Testis (tissue), 3 donors: ENCODE results near the gene NUP160. TPM values are rescaled to one million over a fixed set of nuclear protein-coding genes. Genes with fewer than 3 reads are reported as not detected.
A peak's percentile ranks its signal among the peaks of the same experiment; 100 is the strongest.
"Not testable (repeated sequence)": the region's sequence is repeated elsewhere in the genome, so short reads cannot be mapped to it uniquely, and the experiment has no call there.

Source experiments
- DNase-seq: peaks from one replicate; pipeline ENCODE4 v3.0.0-alpha.2; 2019
- H3K27ac ChIP-seq, 2 donors: fragments of 200-600 bp; sonication (generic); one replicate each; pipeline ENCODE4 v1.5.1; 2019
- H3K27me3 ChIP-seq: fragments of 200-600 bp; sonication (generic); one replicate; pipeline ENCODE4 v1.5.1; 2019
- H3K36me3 ChIP-seq: fragments of 200-600 bp; sonication (generic); one replicate; pipeline ENCODE4 v1.5.1; 2017; ENCODE audit warnings: low read depth; ENCODE audit errors: missing control alignments
- H3K4me1 ChIP-seq: fragments of 200-600 bp; sonication (generic); one replicate; pipeline ENCODE4 v1.5.1; 2019
- H3K4me3 ChIP-seq, 2 donors: fragments of 200-600 bp; sonication (generic); one replicate each; pipeline ENCODE4 v1.5.1; 2017 to 2019
- H3K9me3 ChIP-seq: fragments of 200-600 bp; sonication (generic); one replicate; pipeline ENCODE4 v1.5.1; 2017
- POLR2A ChIP-seq: fragments of 450-650 bp; IDR thresholded peaks from one replicate; pipeline ENCODE4 v1.6.1; 2017; ENCODE audit warnings: antibody characterized with exemption, mild to moderate bottlenecking, moderate library complexity
- WGBS, 2 donors: methylation state at CpG; one replicate each; pipeline ENCODE4 v1.1.5; 2018; 5-methylcytosine and 5-hydroxymethylcytosine counted together
- intact Hi-C: fragments of 100-400 bp; cut with DNase I; formaldehyde crosslinking; loops from one replicate; pipeline ENCODE4 v1.15.1; 2023; ENCODE audit warnings: low total_unique reads
- polyA plus RNA-seq: library from polyadenylated mRNA; stranded (reverse); fragments of 350-450 nt; fragmentation: Illumina TruSeq; extraction: RNeasy Lipid Tissue Mini Kit (QIAGEN cat#74804); gene quantifications from one replicate; pipeline ENCODE4 v1.2.3, GENCODE V29; 2014; ENCODE audit warnings: low read depth, low replicate concordance; ENCODE audit not compliant: insufficient read depth
- total RNA-seq, 2 donors: library from RNA; depleted of rRNA; stranded (reverse); fragments of >200 nt; gene quantifications; one replicate each; pipeline ENCODE4 v1.2.3, GENCODE V29; 2016
- TF ChIP-seq, protein P1 (sequence below), 3 experiments: fragments of 450-650 bp in 2 of 3; fragments of 200-600 bp in 1 of 3; sonication (generic) in 1 of 3; IDR thresholded peaks; one replicate each; pipeline ENCODE4 v1.5.1; 2016 to 2019; ENCODE audit warnings: antibody characterized with exemption in 3 of 3, mild to moderate bottlenecking in 2 of 3, moderate library complexity in 1 of 3

Gene NUP160
- total and polyA plus RNA-seq, 3 donors from 2014 or later, result 28.4 to 50.6 (median 46.1) TPM

- Histone ChIP-seq H3K4me3 (no peak overlapping the region), H3K27me3 (no peaks in the 10 kb centered on the region), H3K36me3 (no peaks in the 10 kb centered on the region), H3K27ac (no peak overlapping the region), H3K4me1 (no peaks in the 10 kb centered on the region), H3K9me3 (no peaks in the 10 kb centered on the region)
- intact Hi-C loops, result no loop called here
- DNase-seq, result no peak
- TF ChIP-seq, protein P1, sequence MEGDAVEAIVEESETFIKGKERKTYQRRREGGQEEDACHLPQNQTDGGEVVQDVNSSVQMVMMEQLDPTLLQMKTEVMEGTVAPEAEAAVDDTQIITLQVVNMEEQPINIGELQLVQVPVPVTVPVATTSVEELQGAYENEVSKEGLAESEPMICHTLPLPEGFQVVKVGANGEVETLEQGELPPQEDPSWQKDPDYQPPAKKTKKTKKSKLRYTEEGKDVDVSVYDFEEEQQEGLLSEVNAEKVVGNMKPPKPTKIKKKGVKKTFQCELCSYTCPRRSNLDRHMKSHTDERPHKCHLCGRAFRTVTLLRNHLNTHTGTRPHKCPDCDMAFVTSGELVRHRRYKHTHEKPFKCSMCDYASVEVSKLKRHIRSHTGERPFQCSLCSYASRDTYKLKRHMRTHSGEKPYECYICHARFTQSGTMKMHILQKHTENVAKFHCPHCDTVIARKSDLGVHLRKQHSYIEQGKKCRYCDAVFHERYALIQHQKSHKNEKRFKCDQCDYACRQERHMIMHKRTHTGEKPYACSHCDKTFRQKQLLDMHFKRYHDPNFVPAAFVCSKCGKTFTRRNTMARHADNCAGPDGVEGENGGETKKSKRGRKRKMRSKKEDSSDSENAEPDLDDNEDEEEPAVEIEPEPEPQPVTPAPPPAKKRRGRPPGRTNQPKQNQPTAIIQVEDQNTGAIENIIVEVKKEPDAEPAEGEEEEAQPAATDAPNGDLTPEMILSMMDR (IDR thresholded peaks at IDR 0.05), result no peak
- TF ChIP-seq POLR2A, result no peak
- 79 to 89% methylated on average over 2 of the region's 2 CpGs for WGBS, 2 donors
Observed at GRCh38 chr11:47783087-47783610, 65.0 kb downstream of the NUP160 start.

- DNase-seq, result no peak
- Histone ChIP-seq H3K4me3 (no peak overlapping the region), H3K4me1 (peaks cover 4% of the 10 kb centered on the region), H3K36me3 (no peaks in the 10 kb centered on the region), H3K27me3 (no peaks in the 10 kb centered on the region), H3K27ac (no peak overlapping the region), H3K9me3 (no peaks in the 10 kb centered on the region)
- no peak for TF ChIP-seq POLR2A
- TF ChIP-seq, protein P1 (IDR thresholded peaks at IDR 0.05), result no peak
- 88 to 89% methylated on average over 7 of the region's 7 CpGs for WGBS, 2 donors
- intact Hi-C loops, result no loop called here
Observed at GRCh38 chr11:47778878-47779483, 69.2 kb downstream of the NUP160 start.

GRCh38 chr11:47775240-47775869 lies 72.8 kb downstream of the NUP160 start:
- 59 to 68% methylated on average over 8 of the region's 8 CpGs for WGBS, 2 donors
- Histone ChIP-seq H3K27ac (no peak overlapping the region), H3K9me3 (no peaks in the 10 kb centered on the region), H3K27me3 (no peaks in the 10 kb centered on the region), H3K4me3 (no peak overlapping the region), H3K36me3 (no peaks in the 10 kb centered on the region), H3K4me1 (peaks cover 4% of the 10 kb centered on the region)
- intact Hi-C loops, result no loop called here
- peak; percentile 13 for DNase-seq
- no peak for TF ChIP-seq POLR2A
- TF ChIP-seq, protein P1 (IDR thresholded peaks at IDR 0.05), result no peak

DNA sequence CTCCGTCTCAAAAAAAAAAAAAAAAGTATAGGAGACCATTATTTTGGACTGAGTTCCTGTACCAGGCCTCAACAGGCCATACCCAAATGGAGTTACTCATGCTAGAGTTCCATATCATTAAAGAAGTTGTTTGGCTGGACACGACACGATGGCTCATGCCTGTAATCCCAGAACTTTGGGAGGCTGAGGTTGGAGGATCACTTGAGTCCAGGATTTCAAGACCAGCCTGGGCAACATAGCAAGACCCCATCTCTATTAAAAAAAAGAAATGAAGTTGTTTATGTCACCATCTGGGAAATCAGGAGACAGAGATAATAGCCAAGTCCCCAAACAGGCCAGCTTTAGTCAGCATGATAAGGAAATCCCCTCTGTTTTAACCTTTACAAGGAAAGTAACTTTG lies 74.3 kb downstream of the NUP160 start:
- no peak overlapping the region for H3K27ac ChIP-seq
- TF ChIP-seq POLR2A, result no peak
- TF ChIP-seq, protein P1 (IDR thresholded peaks at IDR 0.05), result no peak
- no peaks in the 10 kb centered on the region for H3K36me3 ChIP-seq
- no peaks in the 10 kb centered on the region for H3K27me3 ChIP-seq
- 94 to 100% methylated on average over 3 of the region's 3 CpGs for WGBS, 2 donors
- H3K4me1 ChIP-seq, result peaks cover 4% of the 10 kb centered on the region
- intact Hi-C loops, result no loop called here
- peak; percentile 7 for DNase-seq
- H3K9me3 ChIP-seq, result no peaks in the 10 kb centered on the region
- H3K4me3 ChIP-seq, result no peak overlapping the region

- DNase-seq, result peak; percentile 9
- 83 to 85% methylated on average over 14 of the region's 14 CpGs for WGBS, 2 donors
Observed at GRCh38 chr11:47769556-47769955, 78.6 kb downstream of the NUP160 start.

More at GRCh38 chr11:47769556-47769955, 78.6 kb downstream of the NUP160 start:
- H3K4me1 ChIP-seq, H3K4me3 ChIP-seq, intact Hi-C loops, H3K27me3 ChIP-seq, H3K36me3 ChIP-seq, H3K27ac ChIP-seq, H3K9me3 ChIP-seq: not testable (repeated sequence)
